ENCODE data around the gene EN1. TPM values are rescaled to one million over a fixed set of nuclear protein-coding genes. Genes with fewer than 3 reads are reported as not detected.

Gene EN1
- total RNA-seq, 1 experiment from 2014 or later: 4.7 TPM

DNA sequence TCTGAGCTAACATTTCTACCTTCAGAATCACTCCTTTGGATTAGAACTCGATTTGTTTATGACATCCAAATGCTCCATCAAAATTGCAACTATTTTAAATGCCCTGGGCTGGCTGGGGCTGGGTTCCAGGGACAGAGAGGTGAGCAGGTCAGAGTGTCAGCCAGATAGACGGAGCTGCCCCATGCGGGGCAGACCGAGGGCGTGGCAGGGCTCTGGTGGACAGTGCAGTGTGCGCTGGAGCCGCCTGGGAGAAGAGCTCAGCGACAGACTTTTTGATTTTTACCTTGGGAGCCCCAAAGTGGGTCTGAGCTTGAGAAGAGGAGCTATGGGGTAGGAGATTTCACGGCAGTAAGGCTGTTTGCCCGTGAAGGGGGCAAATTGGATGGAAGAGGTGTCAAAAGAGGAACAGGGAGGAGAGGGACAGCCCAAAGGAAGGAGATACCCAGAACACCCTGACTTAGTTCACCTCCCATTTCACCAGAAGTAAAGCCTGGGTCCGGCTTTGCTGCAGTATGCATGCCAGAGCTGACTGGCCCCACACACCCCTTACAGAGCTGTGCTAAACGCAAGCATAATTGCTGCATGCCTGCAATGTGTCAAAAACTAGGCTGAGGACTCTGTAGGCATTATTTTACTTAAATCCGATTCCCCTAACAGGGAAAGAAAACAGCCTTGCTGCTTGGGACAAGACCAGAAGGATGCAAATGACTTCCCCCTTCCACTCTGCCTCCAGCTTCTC lies 33.7 kb downstream of the EN1 start:
- DNase-seq (ENCODE audit: low read depth in 1 of 2, low spot score in 2 of 2): no peak
- Histone ChIP-seq H3K36me3 (no peaks in the 10 kb centered on the region), H3K27ac (no peak overlapping the region), H3K4me1 (replicated peaks) (no peaks in the 10 kb centered on the region), H3K9me3 (replicated peaks) (no peaks in the 10 kb centered on the region), H3K27me3 (replicated peaks) (no peaks in the 10 kb centered on the region), H3K4me3 (no peak overlapping the region)

GRCh38 chr2:118813111-118813510 lies 34.3 kb downstream of the EN1 start:
- Histone ChIP-seq H3K4me1 (replicated peaks) (no peaks in the 10 kb centered on the region), H3K27ac (no peak overlapping the region), H3K27me3 (replicated peaks) (no peaks in the 10 kb centered on the region), H3K36me3 (no peaks in the 10 kb centered on the region), H3K9me3 (replicated peaks) (no peaks in the 10 kb centered on the region), H3K4me3 (no peak overlapping the region)
- DNase-seq (ENCODE audit: low read depth in 1 of 2, low spot score in 2 of 2): no peak

DNA sequence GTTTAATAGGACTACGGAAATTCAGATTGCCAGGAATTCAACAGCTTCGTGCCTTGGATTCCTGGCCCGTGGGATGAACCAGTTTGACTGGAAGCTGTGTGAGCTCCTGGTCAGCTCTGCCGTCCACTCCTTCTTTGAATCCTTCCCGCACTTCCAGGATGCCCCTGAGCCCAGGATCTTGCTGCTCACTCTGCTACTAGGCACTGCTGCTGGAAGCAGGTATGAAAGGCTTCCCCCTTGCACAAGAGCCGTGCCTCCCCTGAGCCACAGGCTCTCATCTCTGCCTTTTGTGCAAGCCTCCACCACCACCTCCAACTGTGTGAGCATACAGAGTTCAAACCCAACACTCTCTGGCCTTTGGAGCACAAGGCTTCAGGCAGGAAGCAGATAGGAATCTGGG lies 34.9 kb downstream of the EN1 start:
- Histone ChIP-seq H3K36me3 (no peaks in the 10 kb centered on the region), H3K9me3 (replicated peaks) (no peaks in the 10 kb centered on the region), H3K27me3 (replicated peaks) (no peaks in the 10 kb centered on the region), H3K4me1 (replicated peaks) (no peaks in the 10 kb centered on the region), H3K4me3 (no peak overlapping the region), H3K27ac (no peak overlapping the region)
- DNase-seq (ENCODE audit: low read depth in 1 of 2, low spot score in 2 of 2): no peak

GRCh38 chr2:118811514-118812115 lies 35.8 kb downstream of the EN1 start:
- Histone ChIP-seq H3K27ac (no peak overlapping the region), H3K4me3 (no peak overlapping the region), H3K9me3 (replicated peaks) (no peaks in the 10 kb centered on the region), H3K36me3 (no peaks in the 10 kb centered on the region), H3K27me3 (replicated peaks) (no peaks in the 10 kb centered on the region), H3K4me1 (replicated peaks) (no peaks in the 10 kb centered on the region)
- DNase-seq (ENCODE audit: low read depth in 1 of 2, low spot score in 2 of 2): no peak

GRCh38 chr2:118810766-118811165 lies 36.7 kb downstream of the EN1 start:
- H3K4me1 ChIP-seq (replicated peaks): no peaks in the 10 kb centered on the region
- H3K27me3 ChIP-seq (replicated peaks): no peaks in the 10 kb centered on the region
- H3K4me3 ChIP-seq: no peak overlapping the region
- H3K36me3 ChIP-seq: no peaks in the 10 kb centered on the region
- no peak overlapping the region for H3K27ac ChIP-seq
- no peak for DNase-seq (ENCODE audit: low read depth in 1 of 2, low spot score in 2 of 2)
- H3K9me3 ChIP-seq (replicated peaks): no peaks in the 10 kb centered on the region

- H3K9me3 ChIP-seq (replicated peaks): no peaks in the 10 kb centered on the region
- no peak overlapping the region for H3K27ac ChIP-seq
- no peak overlapping the region for H3K4me3 ChIP-seq
- no peaks in the 10 kb centered on the region for H3K27me3 ChIP-seq (replicated peaks)
- no peaks in the 10 kb centered on the region for H3K36me3 ChIP-seq
- DNase-seq (ENCODE audit: low read depth in 1 of 2, low spot score in 2 of 2): no peak
- H3K4me1 ChIP-seq (replicated peaks): peaks cover 5% of the 10 kb centered on the region; the same call in 1 of the 2 replicates
Observed at GRCh38 chr2:118808429-118808809, 39.0 kb downstream of the EN1 start.

GRCh38 chr2:118807668-118808428 lies 39.6 kb downstream of the EN1 start:
- no peak for DNase-seq (ENCODE audit: low read depth in 1 of 2, low spot score in 2 of 2)
- H3K4me1 ChIP-seq (replicated peaks): peaks cover 5% of the 10 kb centered on the region; the same call in 1 of the 2 replicates
- no peaks in the 10 kb centered on the region for H3K9me3 ChIP-seq (replicated peaks)
- H3K36me3 ChIP-seq: no peaks in the 10 kb centered on the region
- H3K4me3 ChIP-seq: no peak overlapping the region
- no peaks in the 10 kb centered on the region for H3K27me3 ChIP-seq (replicated peaks)
- no peak overlapping the region for H3K27ac ChIP-seq

GRCh38 chr2:118806797-118807667 lies 40.4 kb downstream of the EN1 start:
- no peaks in the 10 kb centered on the region for H3K9me3 ChIP-seq (replicated peaks)
- H3K4me3 ChIP-seq: no peak overlapping the region
- no peaks in the 10 kb centered on the region for H3K27me3 ChIP-seq (replicated peaks)
- peaks cover 5% of the 10 kb centered on the region; the same call in 1 of the 2 replicates for H3K4me1 ChIP-seq (replicated peaks)
- no peaks in the 10 kb centered on the region for H3K36me3 ChIP-seq
- no peak for DNase-seq (ENCODE audit: low read depth in 1 of 2, low spot score in 2 of 2)
- H3K27ac ChIP-seq: no peak overlapping the region

DNA sequence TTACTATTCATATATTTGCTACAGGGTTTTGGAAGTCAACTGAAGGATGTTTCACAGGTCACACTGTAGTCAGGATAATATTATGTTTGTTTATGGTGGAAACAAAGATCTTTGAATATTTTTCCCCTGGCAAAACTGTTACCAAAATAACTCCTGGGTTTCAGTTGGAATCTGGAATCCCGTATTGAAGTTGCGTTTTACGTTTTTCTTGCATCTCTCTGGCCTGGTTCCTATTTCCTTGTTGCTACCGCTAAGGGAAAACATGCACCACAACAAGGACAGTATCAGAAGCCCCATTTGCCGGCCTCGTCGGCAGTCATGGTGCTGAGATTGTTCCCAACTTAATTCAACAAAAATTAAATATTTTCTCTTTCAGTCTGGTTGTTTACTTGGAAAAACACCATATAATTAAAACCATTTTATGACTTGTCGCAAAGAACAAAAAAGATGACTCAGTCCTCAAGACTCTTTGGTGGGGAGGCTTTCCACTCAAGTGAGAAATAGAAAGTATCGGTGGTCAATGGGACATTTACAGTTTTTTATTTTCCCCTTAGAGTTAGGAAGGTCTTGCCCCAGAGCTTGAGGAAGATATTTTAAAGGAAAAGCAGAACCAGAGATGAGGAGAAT lies 42.3 kb downstream of the EN1 start:
- Histone ChIP-seq H3K4me3 (no peak overlapping the region), H3K27ac (no peak overlapping the region)
- no peak for DNase-seq (ENCODE audit: low read depth in 1 of 2, low spot score in 2 of 2)

GRCh38 chr2:118803012-118803411 lies 44.4 kb downstream of the EN1 start:
- H3K27ac ChIP-seq: no peak overlapping the region
- no peaks in the 10 kb centered on the region for H3K36me3 ChIP-seq
- DNase-seq (ENCODE audit: low read depth in 1 of 2, low spot score in 2 of 2): no peak
- H3K27me3 ChIP-seq (replicated peaks): no peaks in the 10 kb centered on the region
- no peaks in the 10 kb centered on the region; the same call in 1 of the 2 replicates for H3K9me3 ChIP-seq (replicated peaks)
- H3K4me3 ChIP-seq: no peak overlapping the region
- H3K4me1 ChIP-seq (replicated peaks): peaks cover 5% of the 10 kb centered on the region; the same call in 1 of the 2 replicates

More for the DNA sequence above, 42.3 kb downstream of the EN1 start:
- no peaks in the 10 kb centered on the region for H3K9me3 ChIP-seq (replicated peaks)
- H3K36me3 ChIP-seq: no peaks in the 10 kb centered on the region
- no peaks in the 10 kb centered on the region for H3K27me3 ChIP-seq (replicated peaks)
- peaks cover 5% of the 10 kb centered on the region; the same call in 1 of the 2 replicates for H3K4me1 ChIP-seq (replicated peaks)

GRCh38 chr2:118801151-118801550 lies 46.3 kb downstream of the EN1 start:
- Histone ChIP-seq H3K27ac (no peak overlapping the region), H3K9me3 (replicated peaks) (no peaks in the 10 kb centered on the region; the same call in 1 of the 2 replicates), H3K4me3 (no peak overlapping the region), H3K27me3 (replicated peaks) (no peaks in the 10 kb centered on the region), H3K36me3 (no peaks in the 10 kb centered on the region), H3K4me1 (replicated peaks) (peaks cover 5% of the 10 kb centered on the region; the same call in 1 of the 2 replicates)
- peak in 1 of 2 experiments; percentile 9 for DNase-seq (ENCODE audit: low read depth in 1 of 2, low spot score in 2 of 2)

- H3K36me3 ChIP-seq: no peaks in the 10 kb centered on the region
- no peaks in the 10 kb centered on the region; the same call in 1 of the 2 replicates for H3K9me3 ChIP-seq (replicated peaks)
- H3K4me3 ChIP-seq: no peak overlapping the region
- H3K27ac ChIP-seq: no peak overlapping the region
- DNase-seq (ENCODE audit: low read depth in 1 of 2, low spot score in 2 of 2): peak in 1 of 2 experiments; percentile 8
- peaks cover 5% of the 10 kb centered on the region; the same call in 1 of the 2 replicates for H3K4me1 ChIP-seq (replicated peaks)
- no peaks in the 10 kb centered on the region for H3K27me3 ChIP-seq (replicated peaks)
Observed at GRCh38 chr2:118800736-118801135, 46.7 kb downstream of the EN1 start.

DNA sequence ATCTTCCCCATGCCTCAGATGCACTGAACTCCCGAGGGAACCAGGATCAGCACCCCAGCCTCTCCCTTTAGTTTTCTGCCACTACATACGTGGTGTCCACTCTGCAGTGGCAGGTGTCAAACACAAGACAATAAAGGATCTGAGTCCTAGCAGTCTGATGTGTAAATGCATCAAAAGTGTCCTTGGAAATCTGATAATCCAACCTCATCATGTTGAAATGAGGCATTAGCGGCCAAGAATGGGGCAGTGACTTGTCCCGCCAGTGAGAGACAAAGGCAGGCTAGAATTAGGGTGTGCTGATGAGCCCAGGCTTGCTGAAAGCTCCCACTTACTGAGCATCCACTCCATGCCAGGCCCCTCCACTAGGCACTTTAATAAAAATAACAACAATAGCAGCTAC lies 52.9 kb downstream of the EN1 start:
- H3K27me3 ChIP-seq (replicated peaks): no peaks in the 10 kb centered on the region
- no peak overlapping the region for H3K27ac ChIP-seq
- H3K4me3 ChIP-seq: no peak overlapping the region
- H3K4me1 ChIP-seq (replicated peaks): no peaks in the 10 kb centered on the region
- no peak for DNase-seq (ENCODE audit: low read depth in 1 of 2, low spot score in 2 of 2)
- no peaks in the 10 kb centered on the region for H3K36me3 ChIP-seq
- no peaks in the 10 kb centered on the region; the same call in 1 of the 2 replicates for H3K9me3 ChIP-seq (replicated peaks)
